ENCODE results near the gene MTG1. TPM values are rescaled to one million over a fixed set of nuclear protein-coding genes. Genes with fewer than 3 reads are reported as not detected.
"Not testable (repeated sequence)": the region's sequence is repeated elsewhere in the genome, so short reads cannot be mapped to it uniquely, and the experiment has no call there.

The MTG1 gene
- total and polyA plus RNA-seq, 10 of the 15 experiments (the other 5 are each of a cell fraction or from before 2014, with no cell fraction given) = 6.2 to 104 (median 62.5) TPM

GRCh38 chr10:133467286-133467911 is 73.4 kb downstream of the MTG1 start (continued):
- no peak for TF ChIP-seq CBX3 (IDR thresholded peaks at IDR 0.05; ENCODE audit: borderline replicate concordance, low read depth)
- TF ChIP-seq MYC (IDR thresholded peaks at IDR 0.05; ENCODE audit: insufficient read depth, insufficient read length, insufficient replicate concordance, low read length, severe bottlenecking) = no peak
- no peak for TF ChIP-seq ZNF217 (IDR thresholded peaks at IDR 0.05)
- TF ChIP-seq, protein P1, sequence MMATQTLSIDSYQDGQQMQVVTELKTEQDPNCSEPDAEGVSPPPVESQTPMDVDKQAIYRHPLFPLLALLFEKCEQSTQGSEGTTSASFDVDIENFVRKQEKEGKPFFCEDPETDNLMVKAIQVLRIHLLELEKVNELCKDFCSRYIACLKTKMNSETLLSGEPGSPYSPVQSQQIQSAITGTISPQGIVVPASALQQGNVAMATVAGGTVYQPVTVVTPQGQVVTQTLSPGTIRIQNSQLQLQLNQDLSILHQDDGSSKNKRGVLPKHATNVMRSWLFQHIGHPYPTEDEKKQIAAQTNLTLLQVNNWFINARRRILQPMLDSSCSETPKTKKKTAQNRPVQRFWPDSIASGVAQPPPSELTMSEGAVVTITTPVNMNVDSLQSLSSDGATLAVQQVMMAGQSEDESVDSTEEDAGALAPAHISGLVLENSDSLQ (IDR thresholded peaks at IDR 0.05) = no peak
- TF ChIP-seq BRCA1 (IDR thresholded peaks at IDR 0.05; ENCODE audit: low read depth, low read length) = no peak
- no peak for TF ChIP-seq ZNF384 (IDR thresholded peaks at IDR 0.05; ENCODE audit: borderline replicate concordance, low read depth, low read length)
- TF ChIP-seq ZZZ3 (IDR thresholded peaks at IDR 0.05; ENCODE audit: control insufficient read depth, insufficient read length, low read depth) = no peak
- TF ChIP-seq NFIC (IDR thresholded peaks at IDR 0.05; ENCODE audit: low read depth, low read length) = no peak
- no peak for TF ChIP-seq TAF1 (IDR thresholded peaks at IDR 0.05; ENCODE audit: borderline replicate concordance, low read depth, low read length)

DNA sequence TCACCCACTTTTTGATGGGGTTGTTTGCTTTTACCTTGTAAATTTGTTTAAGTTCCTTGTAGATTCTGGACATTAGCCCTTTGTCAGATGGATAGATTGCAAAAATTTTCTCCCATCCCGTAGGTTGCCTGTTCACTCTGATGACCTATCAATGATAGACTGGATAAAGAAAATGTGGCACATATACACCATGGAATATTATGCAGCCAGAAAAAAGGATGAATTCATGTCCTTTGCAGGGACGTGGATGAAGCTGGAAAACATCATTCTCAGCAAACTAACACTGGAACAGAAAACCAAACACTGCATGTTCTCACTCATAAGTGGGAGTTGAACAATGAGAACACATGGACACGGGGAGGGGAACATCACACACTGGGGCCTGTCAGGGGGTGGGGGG is 75.2 kb downstream of the MTG1 start:
- not testable (repeated sequence) for FAIRE-seq

More for the DNA sequence above, 75.2 kb downstream of the MTG1 start:
- RAD21 ChIA-PET (ENCODE audit: unreplicated experiment); in situ Hi-C loops (cut with MboI); H3K27me3 ChIP-seq (replicated peaks in 1 of 2; ENCODE audit: control insufficient read depth in 2 of 2, insufficient read depth in 2 of 2, low read length in 1 of 2); H3K9ac ChIP-seq (ENCODE audit: control insufficient read depth, insufficient read depth, low read length); DNase-seq (ENCODE audit: low read depth, low spot score); BruUV-seq (replicated peaks); H3K36me3 ChIP-seq (ENCODE audit: control insufficient read depth in 2 of 2, insufficient read depth in 2 of 2, low read length in 1 of 2); POLR2A ChIA-PET; H3K79me2 ChIP-seq (ENCODE audit: control insufficient read depth, insufficient read depth, low read length); H3K9me3 ChIP-seq (replicated peaks; ENCODE audit: control insufficient read depth, insufficient read depth, low read length); H3K4me3 ChIP-seq; SMC1A ChIA-PET (ENCODE audit: uncharacterized antibody, unreplicated experiment); H3K4me1 ChIP-seq (ENCODE audit: control insufficient read depth, insufficient read depth, low read length); intact Hi-C loops (cut with micrococcal nuclease; ENCODE audit: unreplicated experiment); H2AFZ ChIP-seq (ENCODE audit: control insufficient read depth, low read depth, low read length); H3K4me2 ChIP-seq (ENCODE audit: control insufficient read depth, insufficient read depth); H4K20me1 ChIP-seq (ENCODE audit: control insufficient read depth, insufficient read depth); H3K27ac ChIP-seq (ENCODE audit: control insufficient read depth, insufficient read depth); ATAC-seq: not testable (repeated sequence)
- CTCF ChIA-PET = interaction anchor here (0.6 kb wide), 1 partner anchor 78 kb away, joined by 3 read pairs; no protein-coding TSS in a partner anchor
- 32% methylated on average over 2 of the region's 3 CpGs for WGBS (ENCODE audit: insufficient coverage, insufficient replicate concordance, low lambda C conversion rate, missing lambda C conversion rate)
